PFSK-1 (cell line): ENCODE results near the gene PPP1R14B.

ENCODE experiments used
- FOXP2 ChIP-seq: optimal IDR thresholded peaks from 2 replicates; pipeline ENCODE3; 2011; ENCODE audit warnings: borderline replicate concordance, control low read depth, inconsistent platforms; ENCODE audit not compliant: insufficient read depth; ENCODE audit errors: extremely low read length, extremely low read depth
- POLR2AphosphoS5 ChIP-seq: IDR thresholded peaks from 2 replicates; pipeline ENCODE4 v1.6.1; 2012; ENCODE audit warnings: low read depth, mild to moderate bottlenecking, control low read depth, low read length, moderate library complexity
- REST ChIP-seq, 2 experiments: IDR thresholded peaks; 2 replicates each; pipeline versions ENCODE4 v1.6.1 to v1.8.0; 2011 to 2012; ENCODE audit warnings: low read depth in 2 of 2, low read length in 2 of 2, control low read depth in 1 of 2, inconsistent platforms in 1 of 2, mild to moderate bottlenecking in 1 of 2, moderate library complexity in 1 of 2; ENCODE audit not compliant: insufficient read depth in 1 of 2
- SIN3A ChIP-seq: IDR thresholded peaks from 2 replicates; pipeline ENCODE4 v1.6.1; 2012; ENCODE audit warnings: mild to moderate bottlenecking, low read length, moderate library complexity, borderline replicate concordance; ENCODE audit not compliant: insufficient read depth
- TAF1 ChIP-seq: IDR thresholded peaks from 2 replicates; pipeline ENCODE4 v1.6.1; 2012; ENCODE audit warnings: low read length, control low read depth, borderline replicate concordance; ENCODE audit not compliant: insufficient read depth

- no peak for TF ChIP-seq TAF1
- TF ChIP-seq REST (IDR thresholded peaks at IDR 0.05; ENCODE audit: insufficient read depth in 1 of 2, low read depth in 2 of 2, low read length in 2 of 2), result no peak
- TF ChIP-seq SIN3A, result no peak
- no peak for TF ChIP-seq POLR2AphosphoS5
- no peak for TF ChIP-seq FOXP2
These were observed 45.2 kb downstream of the PPP1R14B start for GRCh38 chr11:64201543-64201942.
